Activated naive CD8-positive, alpha-beta T cell treated with anti-CD3 and anti-CD28 coated beads, Interleukin-2, amount 10 ng/mL, durations not matched to agents 7 days and 5 days (primary cell): ENCODE results near the gene SEMA5B. TPM values are rescaled to one million over a fixed set of nuclear protein-coding genes. Genes with fewer than 3 reads are reported as not detected.

Source experiments
- ATAC-seq: fragments of 150-1000 bp; cut with Tn5 transposase; one replicate; pipeline ENCODE4 v1.10.0; 2021; ENCODE audit warnings: low read depth, moderate library complexity
- POLR2A ChIA-PET: fragments of 350-600 bp; sonication (Branson Sonifier 250); formaldehyde crosslinking; loops from one replicate; lab custom pipeline; 2021; ENCODE audit warnings: antibody characterized with exemption; lab: Charles Lee
- DNase-seq: peaks from one replicate; pipeline ENCODE4 v3.0.0; 2021
- H3K27ac Mint-ChIP-seq: one replicate; pipeline ENCODE4 v1.8.0; 2022; ENCODE audit warnings: mild to moderate bottlenecking, mixed read lengths
- H3K27me3 Mint-ChIP-seq: one replicate; pipeline ENCODE4 v1.8.0; 2022; ENCODE audit warnings: mild to moderate bottlenecking, moderate library complexity, mixed read lengths
- H3K36me3 Mint-ChIP-seq: one replicate; pipeline ENCODE4 v1.8.0; 2021; ENCODE audit warnings: mild to moderate bottlenecking, mixed read lengths
- H3K4me1 Mint-ChIP-seq: one replicate; pipeline ENCODE4 v1.8.0; 2021; ENCODE audit warnings: mixed read lengths
- H3K4me3 Mint-ChIP-seq: one replicate; pipeline ENCODE4 v1.8.0; 2022; ENCODE audit warnings: mild to moderate bottlenecking, moderate library complexity, mixed read lengths
- H3K9me3 Mint-ChIP-seq: one replicate; pipeline ENCODE4 v1.8.0; 2021; ENCODE audit warnings: mixed read lengths
- total RNA-seq, 2 experiments: library from RNA; stranded (reverse); gene quantifications; one replicate each; pipeline ENCODE4 v1.2.3, GENCODE V29; 2021

The SEMA5B gene
- total RNA-seq, 2 experiments from 2014 or later = 0.17 to 0.28 TPM

DNA sequence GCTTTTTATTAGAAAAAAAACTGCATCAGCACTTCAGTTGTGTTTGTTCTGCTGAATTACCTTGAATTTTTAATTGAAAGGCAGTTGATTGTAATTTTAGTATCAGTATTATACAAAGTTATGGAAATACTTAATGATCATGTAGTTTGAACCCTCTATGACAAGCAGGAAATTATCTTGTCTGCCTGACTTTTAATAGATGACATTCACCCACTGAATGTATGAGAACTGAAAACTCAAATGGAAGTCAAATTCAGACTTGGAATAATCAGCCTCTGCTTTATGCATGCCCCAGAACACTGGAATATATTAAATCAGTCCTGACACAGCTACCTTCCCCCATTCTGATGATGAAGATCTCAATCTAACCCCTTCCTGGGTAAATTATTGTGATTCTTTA is 159.2 kb downstream of the SEMA5B start:
- Mint-ChIP-seq H3K4me1 (no peaks in the 10 kb centered on the region), H3K4me3 (no peak overlapping the region), H3K27me3 (no peaks in the 10 kb centered on the region), H3K9me3 (no peaks in the 10 kb centered on the region), H3K27ac (no peak overlapping the region), H3K36me3 (peaks cover 2% of the 10 kb centered on the region)
- ATAC-seq (no peak), DNase-seq (no peak)
- POLR2A ChIA-PET = no interaction called here

GRCh38 chr3:122864498-122864897 is 163.1 kb downstream of the SEMA5B start:
- no peaks in the 10 kb centered on the region for H3K27me3 Mint-ChIP-seq
- ATAC-seq (no peak), DNase-seq (no peak)
- H3K36me3 Mint-ChIP-seq = no peaks in the 10 kb centered on the region
- POLR2A ChIA-PET = no interaction called here
- no peak overlapping the region for H3K4me3 Mint-ChIP-seq
- H3K9me3 Mint-ChIP-seq = no peaks in the 10 kb centered on the region
- no peaks in the 10 kb centered on the region for H3K4me1 Mint-ChIP-seq
- H3K27ac Mint-ChIP-seq = no peak overlapping the region

GRCh38 chr3:122862381-122862780 is 165.2 kb downstream of the SEMA5B start:
- Mint-ChIP-seq H3K27me3 (no peaks in the 10 kb centered on the region), H3K27ac (no peak overlapping the region), H3K4me3 (no peak overlapping the region), H3K4me1 (no peaks in the 10 kb centered on the region), H3K9me3 (no peaks in the 10 kb centered on the region), H3K36me3 (no peaks in the 10 kb centered on the region)
- POLR2A ChIA-PET = no interaction called here
- no peak for ATAC-seq
- no peak for DNase-seq

Other genes starting within 250 kb of the SEMA5B start
- 10 to 100 TPM; 11.4 to 11.9 TPM for gene HSPBAP1, start 233.9 kb downstream of the SEMA5B start, total RNA-seq
- 1 to 10 TPM; 3.2 to 3.4 TPM for gene SLC49A4, start 232.7 kb downstream of the SEMA5B start, total RNA-seq
- gene PDIA5, start 39.3 kb upstream of the SEMA5B start, total RNA-seq = 1 to 10 TPM; 7.1 to 7.2 TPM
- 10 to 100 TPM; 13.3 to 21.4 TPM for gene SEC22A, start 174.2 kb upstream of the SEMA5B start, total RNA-seq